ENCODE results near the gene OR6C2.
"Not testable (repeated sequence)": the region's sequence is repeated elsewhere in the genome, so short reads cannot be mapped to it uniquely, and the experiment has no call there.

GRCh38 chr12:55479136-55479535 is 35.3 kb downstream of the OR6C2 start:
- TF ChIP-seq CTCF, POLR2A (IDR thresholded peaks at IDR 0.05): not testable (repeated sequence)

Data from esophagus squamous epithelium (tissue), 4 donors.